Vagina (tissue), 2 donors: ENCODE data around the gene ZSWIM4.

Experiments
- CTCF ChIP-seq, 3 experiments: fragments of 450-650 bp in 2 of 3; fragments of 200-600 bp in 1 of 3; sonication (generic) in 1 of 3; IDR thresholded peaks; one replicate each; pipeline ENCODE4 v1.5.1; 2017 to 2019; ENCODE audit warnings: antibody characterized with exemption in 3 of 3, mild to moderate bottlenecking in 2 of 3, moderate library complexity in 2 of 3
- POLR2AphosphoS5 ChIP-seq, 2 donors: sonication (generic); formaldehyde crosslinking; IDR thresholded peaks; one replicate each; pipeline ENCODE4 v1.9.0; 2017; ENCODE audit warnings: antibody characterized with exemption in 2 of 2, mild to moderate bottlenecking in 2 of 2, low read depth in 1 of 2; ENCODE audit not compliant: insufficient read depth in 1 of 2

- no peak for TF ChIP-seq CTCF (IDR thresholded peaks at IDR 0.05)
- TF ChIP-seq POLR2AphosphoS5 (IDR thresholded peaks at IDR 0.05; ENCODE audit: insufficient read depth in 1 of 2, low read depth in 1 of 2), result no peak
Observed at GRCh38 chr19:13839938-13840304, 44.7 kb downstream of the ZSWIM4 start.
